ENCODE measurements around the gene CYP27A1.

- no peak for TF ChIP-seq POLR2A (IDR thresholded peaks at IDR 0.05)
- TF ChIP-seq, protein P1, sequence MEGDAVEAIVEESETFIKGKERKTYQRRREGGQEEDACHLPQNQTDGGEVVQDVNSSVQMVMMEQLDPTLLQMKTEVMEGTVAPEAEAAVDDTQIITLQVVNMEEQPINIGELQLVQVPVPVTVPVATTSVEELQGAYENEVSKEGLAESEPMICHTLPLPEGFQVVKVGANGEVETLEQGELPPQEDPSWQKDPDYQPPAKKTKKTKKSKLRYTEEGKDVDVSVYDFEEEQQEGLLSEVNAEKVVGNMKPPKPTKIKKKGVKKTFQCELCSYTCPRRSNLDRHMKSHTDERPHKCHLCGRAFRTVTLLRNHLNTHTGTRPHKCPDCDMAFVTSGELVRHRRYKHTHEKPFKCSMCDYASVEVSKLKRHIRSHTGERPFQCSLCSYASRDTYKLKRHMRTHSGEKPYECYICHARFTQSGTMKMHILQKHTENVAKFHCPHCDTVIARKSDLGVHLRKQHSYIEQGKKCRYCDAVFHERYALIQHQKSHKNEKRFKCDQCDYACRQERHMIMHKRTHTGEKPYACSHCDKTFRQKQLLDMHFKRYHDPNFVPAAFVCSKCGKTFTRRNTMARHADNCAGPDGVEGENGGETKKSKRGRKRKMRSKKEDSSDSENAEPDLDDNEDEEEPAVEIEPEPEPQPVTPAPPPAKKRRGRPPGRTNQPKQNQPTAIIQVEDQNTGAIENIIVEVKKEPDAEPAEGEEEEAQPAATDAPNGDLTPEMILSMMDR (IDR thresholded peaks at IDR 0.05) = no peak
Measured at GRCh38 chr2:218834685-218835084, 52.7 kb downstream of the CYP27A1 start.
